ENCODE data around the gene DGKD.

- TF ChIP-seq POLR2A (IDR thresholded peaks at IDR 0.05; ENCODE audit: low read depth, low read length) (no peak), POLR2AphosphoS5 (IDR thresholded peaks at IDR 0.05; ENCODE audit: low read depth, low read length) (no peak), TAF1 (IDR thresholded peaks at IDR 0.05; ENCODE audit: low read depth, low read length) (no peak)
Measured at GRCh38 chr2:233426619-233427342, 72.5 kb downstream of the DGKD start.

All from GM12891 (cell line).